GM19467 (cell line): Measurements from ENCODE around the gene NUDT13.
"Not testable (repeated sequence)": the region's sequence is repeated elsewhere in the genome, so short reads cannot be mapped to it uniquely, and the experiment has no call there.

ENCODE experiments used
- ATAC-seq: cut with Tn5 transposase; IDR thresholded peaks from one replicate; pipeline ENCODE4 v1.9.1; 2021; ENCODE audit warnings: mild to moderate bottlenecking, moderate library complexity; ENCODE audit not compliant: unreplicated experiment

The NUDT13 gene

GRCh38 chr10:73097305-73097670, 13.0 kb upstream of the NUDT13 start:
- no peak for ATAC-seq

- no peak for ATAC-seq
Observed at GRCh38 chr10:73099141-73099540, 11.1 kb upstream of the NUDT13 start.

- ATAC-seq = no peak
Observed at GRCh38 chr10:73106301-73106700, 4.0 kb upstream of the NUDT13 start.

- ATAC-seq = not testable (repeated sequence)
Observed at GRCh38 chr10:73109248-73109652, 1.0 kb upstream of the NUDT13 start.

GRCh38 chr10:73112032-73112431, 1.8 kb downstream of the NUDT13 start:
- ATAC-seq = not testable (repeated sequence)

GRCh38 chr10:73113551-73113950, 3.3 kb downstream of the NUDT13 start:
- no peak for ATAC-seq

GRCh38 chr10:73116017-73116416, 5.8 kb downstream of the NUDT13 start:
- no peak for ATAC-seq

- ATAC-seq = peak; percentile 45
Observed at GRCh38 chr10:73117976-73118743, 7.9 kb downstream of the NUDT13 start.

- ATAC-seq = no peak
Observed at GRCh38 chr10:73119457-73119856, 9.2 kb downstream of the NUDT13 start.

GRCh38 chr10:73119952-73120351, 9.7 kb downstream of the NUDT13 start:
- ATAC-seq = no peak

- ATAC-seq = no peak
Observed at GRCh38 chr10:73126343-73126742, 16.1 kb downstream of the NUDT13 start.

GRCh38 chr10:73131301-73131700, 21.0 kb downstream of the NUDT13 start:
- no peak for ATAC-seq

- no peak for ATAC-seq
Observed at GRCh38 chr10:73131913-73132686, 21.8 kb downstream of the NUDT13 start.

- ATAC-seq = no peak
Observed at GRCh38 chr10:73134727-73135126, 24.5 kb downstream of the NUDT13 start.

GRCh38 chr10:73136627-73137026, 26.4 kb downstream of the NUDT13 start:
- ATAC-seq = no peak

GRCh38 chr10:73139251-73139650, 29.0 kb downstream of the NUDT13 start:
- no peak for ATAC-seq

- ATAC-seq = no peak
Observed at GRCh38 chr10:73141603-73142002, 31.3 kb downstream of the NUDT13 start.

- not testable (repeated sequence) for ATAC-seq
Observed at GRCh38 chr10:73150633-73151413, 40.6 kb downstream of the NUDT13 start.

- ATAC-seq = no peak
Observed at GRCh38 chr10:73152009-73152408, 41.8 kb downstream of the NUDT13 start.

GRCh38 chr10:73156054-73156453, 45.8 kb downstream of the NUDT13 start:
- no peak for ATAC-seq

GRCh38 chr10:73159038-73159648, 48.9 kb downstream of the NUDT13 start:
- ATAC-seq = no peak
